NCI-H2196 treated with DMSO at 0.1 percent for 48 hours (cell line): Measurements from ENCODE around the gene SLC35G3.
"Not testable (repeated sequence)": the region's sequence is repeated elsewhere in the genome, so short reads cannot be mapped to it uniquely, and the experiment has no call there.

Source experiments
- DNase-seq: peaks from one replicate; lab custom pipeline; 2025; ENCODE audit not compliant: unreplicated experiment; lab: John Stamatoyannopoulos, UW

The SLC35G3 gene

DNA sequence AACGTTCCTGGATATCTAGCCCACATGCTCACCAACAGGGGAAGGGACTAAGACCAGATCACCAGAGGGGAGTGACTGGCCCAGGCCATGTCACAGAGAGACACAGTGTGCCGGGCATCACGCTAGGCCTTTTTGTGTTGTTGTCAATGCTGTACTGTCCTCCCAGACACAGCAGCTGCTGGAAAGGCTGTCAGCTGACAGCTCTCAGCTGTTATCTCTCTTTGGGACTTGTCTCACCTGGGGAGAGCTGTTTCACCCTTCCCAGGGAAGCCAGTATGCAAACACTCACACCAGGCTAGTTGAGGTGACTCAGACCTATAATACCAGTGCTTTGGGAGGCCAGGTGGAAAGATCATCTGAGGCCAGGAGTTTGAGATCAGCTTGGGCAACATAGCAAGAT, 27.1 kb downstream of the SLC35G3 start:
- DNase-seq = no peak

DNA sequence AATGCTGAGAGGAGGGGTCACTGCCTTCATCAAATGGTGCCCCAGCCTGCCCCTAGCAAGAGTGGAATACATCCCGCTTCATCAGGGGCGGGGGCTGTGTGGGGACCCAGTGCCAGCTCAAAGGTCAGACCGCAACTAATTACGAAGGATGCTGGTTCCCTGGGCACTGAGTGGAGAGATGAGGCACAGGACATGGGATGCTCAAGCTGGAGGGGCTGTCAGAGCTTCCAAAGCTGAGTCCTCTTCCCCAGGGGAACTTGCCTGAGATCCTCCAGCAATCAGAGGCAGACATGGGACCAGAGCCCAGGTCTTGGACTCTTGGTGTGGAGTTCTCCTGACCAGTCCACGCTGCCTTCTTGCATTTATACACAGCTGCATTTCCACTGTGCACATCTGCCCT, 27.7 kb downstream of the SLC35G3 start:
- no peak for DNase-seq

DNA sequence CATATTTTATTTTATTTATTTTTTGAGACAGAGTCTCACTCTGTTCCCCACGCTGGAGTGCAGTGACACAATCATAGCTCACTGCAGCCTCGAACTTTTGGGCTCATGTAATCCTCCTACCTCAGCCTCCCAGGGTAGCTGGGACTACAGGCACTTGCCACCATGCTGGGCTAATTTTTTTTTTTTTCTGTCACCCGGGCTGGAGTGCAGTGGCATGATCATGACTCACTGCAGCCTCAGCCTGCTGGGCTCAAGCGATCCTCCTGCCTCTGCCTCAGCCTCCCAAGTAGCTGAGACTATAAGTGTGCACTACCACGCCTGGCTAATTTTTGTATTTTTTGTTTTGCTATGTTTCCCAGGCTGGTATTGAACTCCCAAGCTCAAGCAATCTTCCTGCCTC, 29.5 kb downstream of the SLC35G3 start:
- DNase-seq = no peak

DNA sequence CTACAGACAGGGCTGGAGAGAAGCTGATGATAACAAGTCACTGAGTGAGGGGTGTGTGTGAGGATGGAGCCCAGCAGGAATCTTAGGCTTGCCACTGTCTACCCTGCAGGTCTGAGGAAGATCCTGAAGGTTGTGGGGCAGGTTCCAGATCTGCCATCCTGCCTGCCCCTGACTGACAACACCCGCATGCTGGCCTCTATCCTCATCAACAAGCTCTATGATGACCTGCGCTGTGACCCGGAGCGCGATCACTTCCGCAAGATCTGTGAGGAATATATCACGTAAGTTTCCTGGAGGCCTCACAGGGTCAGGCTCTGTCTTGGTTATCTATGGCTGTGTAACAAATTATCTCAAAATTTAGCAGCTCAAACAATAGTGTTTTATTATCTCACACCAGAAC, 30.3 kb downstream of the SLC35G3 start:
- no peak for DNase-seq

DNA sequence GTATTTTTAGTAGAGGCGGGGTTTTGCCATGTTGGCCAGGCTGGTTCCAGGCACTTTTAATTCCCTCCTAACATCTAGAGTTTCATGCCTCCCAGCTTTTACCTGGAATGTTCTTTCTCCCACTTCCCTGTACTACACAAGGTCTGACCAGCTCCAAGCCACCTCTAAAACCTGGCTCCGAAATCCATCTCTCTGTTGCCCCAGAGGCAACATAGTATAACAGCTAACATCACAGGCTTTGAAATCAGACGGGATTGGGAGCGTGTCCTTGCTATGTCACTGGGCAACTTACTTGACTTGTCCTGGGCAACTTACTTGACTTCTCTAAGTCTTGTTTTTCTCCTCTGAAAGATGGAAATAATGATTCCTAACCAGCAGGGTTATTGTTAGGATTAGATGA, 31.4 kb downstream of the SLC35G3 start:
- no peak for DNase-seq

DNA sequence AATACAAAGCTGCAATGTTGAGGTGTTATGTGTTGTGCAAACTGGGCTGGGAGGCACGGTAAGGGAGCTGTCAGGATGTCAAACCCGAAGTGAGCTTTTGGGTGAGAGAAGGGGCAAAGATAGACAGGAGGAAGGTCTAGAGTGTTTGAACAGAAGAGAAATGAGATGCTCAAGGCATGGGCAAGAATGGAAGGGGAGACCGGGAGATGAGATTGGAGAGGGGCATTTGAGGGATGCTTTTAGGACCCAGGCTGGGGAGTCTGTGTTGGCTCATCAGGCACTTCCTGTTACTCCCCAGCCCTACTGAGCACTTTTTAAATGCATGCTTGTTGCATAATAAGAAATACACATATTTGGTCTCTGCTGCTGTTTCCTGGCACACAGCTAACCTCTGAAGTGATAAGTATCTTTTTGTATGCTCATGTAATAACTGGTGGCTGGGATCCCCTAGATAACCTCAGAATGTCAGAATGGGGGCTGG, 32.9 kb downstream of the SLC35G3 start:
- DNase-seq = no peak

DNA sequence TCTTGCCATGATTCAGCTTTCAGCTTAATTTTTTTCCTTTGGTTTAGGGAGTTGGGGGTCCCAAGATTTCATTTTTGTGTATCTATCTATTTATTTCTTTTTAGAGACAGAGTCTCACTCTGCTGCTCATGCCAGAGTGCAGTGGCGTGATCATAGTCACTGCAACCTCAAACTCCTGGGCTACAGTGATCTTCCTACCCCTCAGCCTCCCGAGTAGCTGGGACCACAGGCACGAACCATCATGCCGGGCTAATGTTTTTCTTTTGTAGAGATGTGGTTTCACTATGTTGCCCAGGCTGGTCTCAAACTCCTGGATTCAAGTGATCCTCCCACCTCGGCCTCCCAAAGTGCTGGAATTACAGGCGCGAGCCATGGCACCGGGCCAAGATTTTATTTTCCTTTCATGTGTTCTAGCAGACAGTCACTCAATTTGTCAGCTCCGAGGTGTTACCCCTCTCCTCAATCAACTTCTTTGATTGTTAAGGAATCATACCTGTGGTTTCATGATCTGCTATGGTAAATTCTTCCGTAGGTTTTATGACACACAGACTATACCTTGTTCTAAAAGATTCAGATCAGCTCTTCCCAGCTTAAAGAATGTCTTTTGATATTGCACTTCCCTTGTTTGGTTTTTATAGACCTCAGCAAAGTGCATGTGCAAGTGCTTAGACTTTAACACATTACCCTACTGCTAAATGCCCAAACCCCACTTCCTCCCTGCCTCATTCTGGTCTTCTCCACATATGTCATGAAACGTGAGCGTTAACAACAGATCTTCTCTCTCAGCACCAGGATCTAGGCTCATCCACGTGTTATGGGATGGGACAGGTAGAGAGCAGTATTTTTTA, 33.6 kb downstream of the SLC35G3 start:
- DNase-seq = no peak

DNA sequence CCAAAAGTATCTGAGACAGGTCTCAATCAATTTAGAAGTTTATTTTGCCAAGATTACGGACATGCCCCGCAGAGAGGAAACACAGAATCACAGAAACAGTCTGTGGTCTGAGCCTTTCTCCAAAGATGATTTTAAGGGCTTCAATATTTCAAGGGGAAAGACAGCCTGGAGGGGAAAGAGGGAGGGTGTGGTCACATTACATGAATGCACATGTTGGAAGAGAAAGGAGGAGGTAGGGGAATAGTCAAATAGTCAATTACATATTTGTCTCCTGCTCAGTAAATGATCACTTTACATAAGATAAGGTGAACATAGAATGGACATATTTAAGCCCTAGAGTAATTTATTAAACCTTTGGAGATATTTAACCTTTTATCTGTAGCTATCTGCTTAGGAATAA, 34.3 kb downstream of the SLC35G3 start:
- DNase-seq = no peak

DNA sequence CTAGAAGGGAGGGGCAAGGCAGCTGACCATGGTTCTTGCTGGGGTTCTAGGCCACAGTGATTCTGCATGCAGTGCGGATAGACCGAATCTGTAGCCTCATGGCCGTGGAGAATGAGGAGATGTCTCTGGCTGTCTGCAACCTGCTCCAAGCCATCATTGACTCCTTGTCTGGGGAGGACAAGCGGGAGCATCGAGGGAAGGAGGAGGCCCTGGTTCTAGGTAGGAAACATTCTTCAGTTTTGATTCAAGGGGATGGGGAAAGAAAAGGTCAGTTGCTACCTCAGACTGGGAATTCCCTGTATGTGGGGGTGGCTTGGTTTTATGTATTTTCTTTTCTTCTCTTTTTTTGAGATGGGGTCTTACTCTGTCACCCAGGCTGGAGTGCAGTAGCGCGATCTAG, 38.9 kb downstream of the SLC35G3 start:
- no peak for DNase-seq

DNA sequence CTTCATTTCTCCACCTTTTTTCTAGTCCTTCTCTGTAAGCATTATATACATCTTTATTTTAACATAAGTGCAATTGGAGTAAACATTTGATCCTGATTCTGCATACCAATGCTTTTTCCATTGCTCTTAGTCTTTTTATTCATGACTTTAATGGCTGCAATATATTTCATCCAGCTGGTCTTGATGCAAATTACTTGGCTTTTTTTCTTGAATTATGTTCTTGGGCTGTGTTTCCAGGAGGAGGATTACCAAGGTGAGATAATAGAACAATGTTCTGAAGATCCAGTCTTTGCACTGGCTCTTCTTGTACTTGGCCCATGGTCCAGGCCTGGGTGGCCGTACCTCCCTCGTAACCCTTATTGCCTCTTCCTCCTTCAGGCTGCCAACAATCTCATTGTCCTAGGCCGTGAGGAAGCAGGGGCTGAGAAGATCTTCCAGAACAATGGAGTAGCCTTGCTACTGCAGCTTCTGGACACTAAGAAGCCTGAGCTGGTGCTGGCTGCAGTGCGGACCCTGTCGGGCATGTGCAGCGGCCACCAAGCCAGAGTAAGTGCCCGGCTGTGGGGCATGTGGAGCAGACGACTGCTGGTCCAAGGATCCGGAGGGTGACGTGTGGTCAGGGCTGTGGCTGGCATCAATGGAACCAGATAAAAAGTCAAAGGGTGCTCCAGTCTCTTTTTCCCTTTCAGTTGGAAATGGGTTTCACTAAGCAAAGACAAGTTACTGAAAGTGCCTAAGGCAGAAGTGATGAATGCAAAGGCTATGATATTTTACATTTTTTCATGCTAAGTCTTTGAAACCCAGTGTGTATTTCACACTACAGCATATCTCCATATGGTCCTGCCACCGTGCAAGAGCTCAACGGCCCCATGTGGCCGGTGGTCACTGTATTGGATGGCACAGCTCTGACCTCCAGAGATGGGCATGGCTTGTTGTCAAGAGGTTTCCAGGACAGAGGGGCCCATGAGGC, 39.7 kb downstream of the SLC35G3 start:
- no peak for DNase-seq

DNA sequence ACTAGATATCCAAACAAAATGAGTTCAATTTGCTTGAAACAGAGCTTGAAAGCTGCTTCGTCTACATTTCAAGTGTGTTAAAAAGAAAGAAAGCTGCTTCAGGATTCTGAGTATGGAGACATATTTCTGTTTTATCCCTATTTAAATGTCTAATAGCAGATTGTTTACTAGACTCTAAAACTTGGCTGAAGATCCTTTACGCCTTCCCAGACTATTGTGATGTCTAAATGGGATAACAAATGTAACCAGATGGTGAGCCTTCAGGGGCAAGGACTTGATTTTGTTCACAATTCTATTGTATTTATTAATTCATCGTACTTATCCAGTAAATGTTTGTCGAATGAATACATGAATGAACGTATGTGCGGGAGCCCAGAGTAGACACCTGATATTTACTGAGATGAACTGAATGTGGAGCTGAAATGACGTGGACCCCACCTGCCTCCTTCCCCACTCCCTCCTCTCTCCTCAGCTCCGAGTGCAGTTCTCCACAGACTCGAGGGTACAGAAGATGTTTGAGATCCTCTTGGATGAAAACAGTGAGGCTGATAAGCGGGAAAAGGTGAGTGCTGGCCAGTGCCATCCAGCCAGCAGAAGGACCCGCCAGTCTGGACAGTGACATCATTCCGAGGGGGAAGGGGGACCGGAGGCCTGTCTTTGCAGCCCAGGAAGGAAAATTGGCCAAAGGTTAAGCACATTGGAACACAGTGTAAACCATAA, 41.6 kb downstream of the SLC35G3 start:
- DNase-seq = no peak

DNA sequence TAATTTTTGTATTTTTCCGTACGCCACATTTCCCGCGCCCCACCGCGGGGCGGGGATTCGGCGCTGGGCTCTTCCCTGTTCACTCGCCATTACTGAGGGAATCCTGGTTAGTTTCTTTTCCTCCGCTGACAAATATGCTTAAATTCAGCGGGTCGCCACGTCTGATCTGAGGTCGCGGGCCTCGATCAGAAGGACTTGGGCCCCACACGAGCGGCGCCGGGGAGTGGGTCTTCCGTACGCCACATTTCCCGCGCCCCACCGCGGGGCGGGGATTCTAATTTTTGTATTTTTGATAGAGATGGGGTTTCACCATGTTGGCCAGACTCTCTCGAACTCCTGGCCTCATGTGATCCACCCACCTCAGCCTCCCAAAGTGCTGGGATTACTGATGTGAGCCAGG, 43.1 kb downstream of the SLC35G3 start:
- DNase-seq = not testable (repeated sequence)

DNA sequence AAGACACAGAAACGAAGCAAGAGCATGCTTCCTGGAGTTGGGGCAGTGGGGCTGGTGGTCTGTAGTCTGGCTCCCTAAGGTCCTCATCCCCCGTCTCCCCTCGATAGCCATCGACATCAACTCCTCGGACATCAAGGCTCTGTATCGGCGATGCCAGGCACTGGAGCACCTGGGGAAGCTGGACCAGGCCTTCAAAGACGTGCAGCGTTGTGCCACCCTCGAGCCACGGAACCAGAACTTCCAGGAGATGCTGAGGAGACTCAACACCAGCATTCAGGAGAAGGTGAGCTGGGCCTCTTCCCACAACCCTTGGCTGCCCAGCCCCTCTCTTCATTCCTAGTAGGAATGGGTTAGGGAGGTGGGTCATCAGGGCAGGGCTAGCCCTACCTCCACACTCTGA, 44.3 kb downstream of the SLC35G3 start:
- no peak for DNase-seq

DNA sequence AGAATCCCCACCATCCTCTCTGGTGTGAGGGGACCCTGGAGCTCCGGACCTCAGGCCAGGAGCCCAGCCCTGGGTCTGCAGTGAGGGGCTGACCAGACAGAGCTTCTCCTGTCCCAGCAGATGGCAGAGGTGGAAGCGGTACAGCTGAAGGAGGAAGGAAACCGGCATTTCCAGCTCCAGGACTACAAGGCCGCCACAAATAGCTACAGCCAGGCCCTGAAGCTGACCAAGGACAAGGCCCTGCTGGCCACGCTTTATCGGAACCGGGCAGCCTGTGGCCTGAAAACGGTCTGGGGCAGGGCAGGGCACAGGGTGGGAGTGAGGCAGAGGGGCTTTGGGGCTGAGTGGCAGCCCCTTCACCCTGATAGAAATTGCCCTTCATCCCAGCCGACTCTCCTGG, 46.0 kb downstream of the SLC35G3 start:
- no peak for DNase-seq

DNA sequence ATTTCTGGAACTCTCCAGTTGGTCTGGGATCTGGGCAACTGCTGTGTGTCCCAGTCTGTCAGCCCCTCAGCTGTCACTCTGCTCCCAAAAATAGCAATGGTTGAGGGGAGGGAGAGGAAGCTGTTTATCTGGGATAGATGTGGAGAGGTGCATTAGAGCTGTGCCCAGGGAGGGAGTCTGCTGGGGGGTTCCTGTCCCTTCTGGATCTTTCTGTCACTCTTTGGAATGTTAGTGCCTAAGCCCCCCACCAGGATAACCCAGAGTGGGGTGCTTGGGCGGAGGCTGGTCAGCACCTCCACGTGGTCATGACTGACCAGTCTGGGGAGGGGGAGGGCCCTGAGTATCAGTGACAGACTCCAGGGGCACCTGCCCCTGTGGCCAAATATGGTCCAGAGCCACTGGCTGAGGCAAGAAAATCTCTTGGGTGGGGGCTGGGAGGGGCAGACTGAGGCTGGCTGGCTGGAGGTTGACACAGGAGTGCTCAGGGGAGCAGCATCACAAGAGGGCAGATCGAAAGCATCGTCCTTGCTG, 46.8 kb downstream of the SLC35G3 start, which contains the start of gene UNC45B:
Gene UNC45B (plus strand): TSS at position 443 of the 531 bp plus-strand sequence. CDS start 447 bp downstream, outside the sequence.
- DNase-seq = no peak

DNA sequence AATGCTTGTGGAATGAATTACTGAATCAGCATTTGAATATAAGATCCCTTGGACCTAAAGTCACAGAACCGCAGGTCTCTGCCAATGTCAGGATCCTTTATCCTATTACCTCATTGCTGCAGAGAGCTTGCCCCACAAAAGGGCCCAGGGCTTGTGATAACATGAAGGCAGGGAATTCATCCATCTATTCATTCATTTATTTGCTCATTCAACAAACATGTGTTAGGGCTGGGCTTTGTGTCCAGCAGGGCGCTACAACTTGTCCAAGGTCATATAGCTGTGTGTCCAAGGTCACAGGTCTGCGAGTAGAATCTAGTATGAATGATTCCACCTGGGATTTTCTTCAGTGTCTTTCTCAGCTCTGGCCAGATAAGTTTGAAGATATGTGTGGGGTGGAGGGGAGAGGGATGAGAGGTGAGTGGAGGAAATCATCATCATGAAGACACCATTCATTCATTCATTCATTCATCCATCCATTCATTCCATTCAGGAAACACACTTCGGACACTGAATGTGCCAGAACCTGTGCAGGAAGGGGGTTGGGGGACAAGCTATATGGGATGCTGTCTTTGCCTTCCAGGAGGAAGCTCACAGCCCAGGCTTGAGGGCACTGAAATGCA, 47.9 kb downstream of the SLC35G3 start:
- DNase-seq = no peak

DNA sequence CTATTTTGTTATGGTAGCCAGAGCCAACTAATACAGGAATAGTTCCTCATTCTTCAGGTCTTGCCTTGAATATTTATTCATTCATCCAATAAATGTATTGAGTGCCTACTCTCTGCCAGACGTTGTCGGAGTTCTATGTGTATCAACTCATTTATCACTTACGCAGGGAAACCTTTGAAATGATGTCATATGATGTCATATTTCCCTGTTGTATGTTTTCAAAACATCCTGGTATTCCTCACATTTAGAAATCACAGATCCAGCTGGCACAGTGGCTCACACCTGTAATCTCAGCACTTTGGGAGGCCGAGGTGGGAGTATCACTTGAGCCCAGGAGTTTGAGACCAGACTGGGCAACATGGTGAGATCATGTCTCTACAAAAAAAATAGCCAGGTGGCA, 49.4 kb downstream of the SLC35G3 start:
- no peak for DNase-seq
